Tibial artery (tissue), 4 donors: Measurements from ENCODE around the gene SEMA6A.

ENCODE experiments used
- DNase-seq, 2 donors: peaks; one replicate each; pipeline ENCODE4 v3.0.0-alpha.2; 2019
- H3K27ac ChIP-seq, 2 donors: fragments of 200-600 bp; sonication (generic) in 1 of 2; 1 replicate in 1 of 2; 2 replicates in 1 of 2; pipeline ENCODE4 v1.5.1; 2018 to 2019; ENCODE audit warnings: mild to moderate bottlenecking in 1 of 2
- H3K27me3 ChIP-seq, 2 donors: fragments of 200-600 bp; sonication (generic) in 1 of 2; one replicate each; pipeline versions ENCODE4 v1.5.1 to v1.6.0; 2016 to 2019
- H3K36me3 ChIP-seq, 3 donors: fragments of 200-600 bp; sonication (generic) in 2 of 3; one replicate each; pipeline ENCODE4 v1.5.1; 2016 to 2019; ENCODE audit warnings: mild to moderate bottlenecking in 2 of 3
- H3K4me1 ChIP-seq, 4 donors: fragments of 200-600 bp; sonication (generic) in 2 of 4; 1 replicate in 3 of 4; 2 replicates in 1 of 4; pipeline ENCODE4 v1.5.1; 2016 to 2019
- H3K4me3 ChIP-seq, 2 donors: fragments of 200-600 bp; sonication (generic) in 1 of 2; 1 replicate in 1 of 2; 2 replicates in 1 of 2; pipeline ENCODE4 v1.5.1; 2018 to 2019; ENCODE audit warnings: mild to moderate bottlenecking in 2 of 2
- H3K9me3 ChIP-seq, 3 donors: fragments of 200-600 bp; sonication (generic) in 1 of 3; one replicate each; pipeline ENCODE4 v1.5.1; 2016 to 2019
- intact Hi-C: fragments of 100-400 bp; cut with DNase I; formaldehyde crosslinking; loops from one replicate; pipeline ENCODE4 v1.15.0; 2023; ENCODE audit warnings: low total_unique reads
- TF ChIP-seq, protein P1 (sequence below), 2 experiments: fragments of 200-600 bp in 1 of 2; fragments of 450-650 bp in 1 of 2; IDR thresholded peaks; one replicate each; pipeline ENCODE4 v1.5.1; 2017 to 2019; ENCODE audit warnings: antibody characterized with exemption in 2 of 2, mild to moderate bottlenecking in 1 of 2, moderate library complexity in 1 of 2

Gene SEMA6A

DNA sequence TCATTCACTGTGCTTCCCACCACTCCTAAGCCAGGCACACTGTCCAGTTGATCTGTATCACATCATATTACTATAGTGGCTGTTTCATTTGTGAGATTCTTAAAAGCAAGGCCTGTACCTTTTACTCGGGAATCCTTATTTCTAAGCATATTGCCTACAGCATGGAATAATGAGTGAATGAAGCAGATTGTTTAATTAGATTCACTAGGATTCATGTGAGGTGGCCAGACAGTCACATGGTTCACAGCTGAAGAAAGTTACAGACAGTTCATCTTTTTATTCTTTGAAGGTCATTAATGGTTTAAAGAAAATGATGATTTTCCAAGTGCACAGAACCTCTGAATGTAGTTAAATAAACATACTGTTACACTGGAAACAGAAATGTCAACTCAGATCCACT lies 24.3 kb upstream of the SEMA6A start:
- Histone ChIP-seq H3K36me3 (no peaks in the 10 kb centered on the region), H3K4me3 (no peak overlapping the region), H3K9me3 (no peaks in the 10 kb centered on the region), H3K4me1 (peaks cover 0 to 38% (median 19%) of the 10 kb centered on the region in 4 donors), H3K27ac (no peak overlapping the region), H3K27me3 (no peaks in the 10 kb centered on the region)
- DNase-seq, result no peak
- intact Hi-C loops, result no loop called here
- TF ChIP-seq, protein P1, sequence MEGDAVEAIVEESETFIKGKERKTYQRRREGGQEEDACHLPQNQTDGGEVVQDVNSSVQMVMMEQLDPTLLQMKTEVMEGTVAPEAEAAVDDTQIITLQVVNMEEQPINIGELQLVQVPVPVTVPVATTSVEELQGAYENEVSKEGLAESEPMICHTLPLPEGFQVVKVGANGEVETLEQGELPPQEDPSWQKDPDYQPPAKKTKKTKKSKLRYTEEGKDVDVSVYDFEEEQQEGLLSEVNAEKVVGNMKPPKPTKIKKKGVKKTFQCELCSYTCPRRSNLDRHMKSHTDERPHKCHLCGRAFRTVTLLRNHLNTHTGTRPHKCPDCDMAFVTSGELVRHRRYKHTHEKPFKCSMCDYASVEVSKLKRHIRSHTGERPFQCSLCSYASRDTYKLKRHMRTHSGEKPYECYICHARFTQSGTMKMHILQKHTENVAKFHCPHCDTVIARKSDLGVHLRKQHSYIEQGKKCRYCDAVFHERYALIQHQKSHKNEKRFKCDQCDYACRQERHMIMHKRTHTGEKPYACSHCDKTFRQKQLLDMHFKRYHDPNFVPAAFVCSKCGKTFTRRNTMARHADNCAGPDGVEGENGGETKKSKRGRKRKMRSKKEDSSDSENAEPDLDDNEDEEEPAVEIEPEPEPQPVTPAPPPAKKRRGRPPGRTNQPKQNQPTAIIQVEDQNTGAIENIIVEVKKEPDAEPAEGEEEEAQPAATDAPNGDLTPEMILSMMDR (IDR thresholded peaks at IDR 0.05), result no peak

DNA sequence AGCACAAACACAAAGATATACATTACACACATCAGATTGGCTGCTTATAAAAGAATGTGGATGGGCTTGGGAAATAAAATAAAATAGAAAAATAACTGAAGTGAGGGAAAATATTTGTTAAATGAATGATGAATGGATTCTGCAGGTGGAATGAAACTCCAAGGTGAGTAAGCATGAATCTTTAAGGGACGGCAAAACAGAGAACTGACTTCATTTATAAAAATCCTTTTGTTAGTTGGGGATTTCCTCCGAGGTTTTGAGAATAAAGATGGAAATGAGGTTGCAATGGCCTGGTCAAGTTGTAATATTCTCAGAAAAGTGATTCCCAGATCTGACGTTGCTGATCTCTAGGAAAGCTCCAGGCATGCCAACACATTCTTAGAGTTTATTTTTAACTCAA lies 20.9 kb upstream of the SEMA6A start:
- Histone ChIP-seq H3K27ac (no peak overlapping the region), H3K36me3 (no peaks in the 10 kb centered on the region), H3K9me3 (no peaks in the 10 kb centered on the region), H3K4me3 (no peak overlapping the region), H3K27me3 (no peaks in the 10 kb centered on the region), H3K4me1 (peaks cover 0 to 5% (median 5%) of the 10 kb centered on the region in 4 donors)
- DNase-seq, result no peak
- TF ChIP-seq, protein P1 (IDR thresholded peaks at IDR 0.05), result no peak
- intact Hi-C loops, result no loop called here

DNA sequence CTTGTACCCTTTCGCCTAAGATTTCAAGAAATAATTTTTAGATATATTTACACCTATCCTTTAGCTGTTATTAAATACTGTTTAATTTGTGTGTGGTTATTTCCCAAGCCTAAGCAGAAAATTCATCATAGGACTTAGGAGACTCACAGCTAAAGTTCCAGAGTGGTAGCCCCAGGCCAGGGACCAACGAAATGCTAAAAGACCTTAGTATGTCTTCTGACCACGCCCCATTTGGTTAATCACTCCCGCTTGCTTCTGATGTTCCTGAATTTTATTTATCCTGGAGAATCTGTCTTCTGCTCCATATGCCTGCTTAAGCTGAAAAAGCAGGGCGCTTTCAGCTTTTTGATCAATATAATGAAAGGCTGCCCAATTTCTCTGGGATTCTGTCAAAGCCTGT lies 18.7 kb upstream of the SEMA6A start:
- intact Hi-C loops, result no loop called here
- Histone ChIP-seq H3K4me1 (no peaks in the 10 kb centered on the region), H3K36me3 (no peaks in the 10 kb centered on the region), H3K9me3 (peaks cover 0 to 3% (median 0%) of the 10 kb centered on the region in 3 donors), H3K27ac (no peak overlapping the region), H3K27me3 (no peaks in the 10 kb centered on the region), H3K4me3 (no peak overlapping the region)
- TF ChIP-seq, protein P1 (IDR thresholded peaks at IDR 0.05), result no peak
- no peak for DNase-seq

DNA sequence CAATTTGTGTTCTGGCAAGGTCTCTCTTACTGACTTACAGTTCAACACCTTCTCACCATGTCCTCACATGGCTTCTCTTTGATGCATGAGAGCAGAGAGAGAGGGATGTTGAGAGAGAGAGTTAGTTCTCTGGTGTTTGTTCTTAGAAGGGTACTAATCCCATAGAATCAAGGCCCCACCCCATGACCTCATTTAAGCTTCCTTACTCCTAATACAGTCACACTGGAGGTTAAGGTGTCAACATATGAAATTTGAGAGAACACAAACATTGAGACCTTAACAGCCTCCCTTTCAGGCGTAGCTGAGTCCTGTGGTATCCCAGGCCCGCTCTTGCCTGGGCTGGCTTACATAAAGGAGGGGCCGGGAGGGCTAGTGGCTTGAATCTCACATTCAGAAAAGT lies 10.6 kb upstream of the SEMA6A start:
- intact Hi-C loops, result no loop called here
- H3K27me3 ChIP-seq, result no peaks in the 10 kb centered on the region
- no peaks in the 10 kb centered on the region for H3K4me1 ChIP-seq
- H3K36me3 ChIP-seq, result no peaks in the 10 kb centered on the region
- no peak overlapping the region for H3K27ac ChIP-seq
- TF ChIP-seq, protein P1 (IDR thresholded peaks at IDR 0.05), result no peak
- H3K4me3 ChIP-seq, result no peak overlapping the region
- H3K9me3 ChIP-seq, result peaks cover 0 to under 1% (median 0%) of the 10 kb centered on the region in 3 donors
- DNase-seq, result no peak

DNA sequence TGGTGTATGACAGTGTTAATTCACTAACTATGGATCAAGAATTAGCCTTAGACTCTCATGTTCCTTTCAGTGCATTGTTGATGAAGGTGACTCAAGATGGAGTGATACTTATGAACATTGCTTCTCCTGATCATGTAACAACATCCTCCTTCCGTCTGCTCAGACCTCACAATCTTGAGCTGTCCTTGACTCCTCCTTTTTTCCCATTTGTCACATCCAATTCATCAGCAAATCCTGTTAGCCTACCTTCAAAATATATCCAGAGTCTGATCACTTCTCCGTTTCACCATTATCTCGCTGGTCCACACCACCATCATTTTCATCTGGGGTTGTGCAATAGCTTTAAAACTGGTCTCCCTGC lies 9.2 kb upstream of the SEMA6A start:
- Histone ChIP-seq H3K9me3 (no peaks in the 10 kb centered on the region), H3K27me3 (no peaks in the 10 kb centered on the region), H3K4me3 (no peak overlapping the region), H3K4me1 (no peaks in the 10 kb centered on the region), H3K36me3 (no peaks in the 10 kb centered on the region), H3K27ac (no peak overlapping the region)
- intact Hi-C loops, result no loop called here
- TF ChIP-seq, protein P1 (IDR thresholded peaks at IDR 0.05), result no peak
- DNase-seq, result no peak
